GM10266 (cell line): Measurements from ENCODE around the gene CSF3R.
A peak's percentile ranks its signal among the peaks of the same experiment; 100 is the strongest.

Experiments
- DNase-seq: peaks from one replicate; pipeline ENCODE4 v3.0.0; 2012; ENCODE audit errors: extremely low spot score
- CTCF ChIP-seq: IDR thresholded peaks from 2 replicates; pipeline ENCODE4 v1.5.1; 2012; ENCODE audit warnings: mild to moderate bottlenecking, low read depth; ENCODE audit not compliant: control insufficient read depth, insufficient read depth; ENCODE audit errors: missing control alignments

The CSF3R gene

GRCh38 chr1:36464605-36465393 lies 17.9 kb downstream of the CSF3R start:
- DNase-seq, result no peak
- TF ChIP-seq CTCF, result no peak

DNA sequence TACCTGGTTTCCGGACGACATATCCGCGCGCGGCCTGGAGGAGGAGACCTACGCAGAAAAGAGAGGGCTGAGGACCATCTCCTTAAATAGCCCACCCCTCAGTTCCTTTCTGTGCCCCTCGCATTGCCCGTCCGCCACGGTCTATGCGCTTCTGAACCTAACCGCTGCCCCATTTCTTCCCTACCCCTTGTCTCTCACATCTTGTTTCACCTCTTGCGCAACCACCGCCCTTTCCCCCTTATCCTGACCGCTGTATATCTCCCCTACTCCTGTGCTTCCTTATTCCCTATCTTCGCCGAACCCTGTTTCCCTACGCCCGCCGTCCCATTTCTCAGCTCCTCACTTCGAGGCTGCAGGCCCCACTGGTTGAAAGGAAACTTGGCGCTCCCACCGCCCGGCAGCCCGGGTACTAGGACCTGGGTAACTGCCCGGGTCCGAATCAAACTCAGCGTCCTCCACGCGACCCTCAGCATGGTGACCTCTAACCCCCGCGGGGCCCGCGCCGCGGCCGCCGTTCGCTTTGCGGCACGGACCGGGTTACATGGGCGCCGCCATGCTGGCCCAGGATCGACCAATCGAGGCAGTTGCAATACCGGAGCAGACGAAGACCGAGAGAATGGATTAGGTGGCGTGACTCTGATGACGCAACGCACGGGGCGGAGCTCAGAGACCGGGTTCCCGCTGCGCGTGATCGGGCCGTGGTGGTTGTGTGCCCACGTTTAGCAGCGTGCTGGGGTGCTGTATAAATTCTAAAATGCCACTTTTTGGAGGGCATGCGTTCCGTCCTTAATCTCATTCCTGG lies 18.7 kb downstream of the CSF3R start, which contains the start of gene MRPS15:
Gene MRPS15, minus strand, starts transcription at position 582 of the 802 bp plus-strand sequence. Its CDS starts 109 bp downstream, at position 473.
- peak; percentile 93 for DNase-seq
- TF ChIP-seq CTCF, result no peak

- no peak for TF ChIP-seq CTCF
- no peak for DNase-seq
These were observed 19.3 kb downstream of the CSF3R start for GRCh38 chr1:36463463-36463802.

DNA sequence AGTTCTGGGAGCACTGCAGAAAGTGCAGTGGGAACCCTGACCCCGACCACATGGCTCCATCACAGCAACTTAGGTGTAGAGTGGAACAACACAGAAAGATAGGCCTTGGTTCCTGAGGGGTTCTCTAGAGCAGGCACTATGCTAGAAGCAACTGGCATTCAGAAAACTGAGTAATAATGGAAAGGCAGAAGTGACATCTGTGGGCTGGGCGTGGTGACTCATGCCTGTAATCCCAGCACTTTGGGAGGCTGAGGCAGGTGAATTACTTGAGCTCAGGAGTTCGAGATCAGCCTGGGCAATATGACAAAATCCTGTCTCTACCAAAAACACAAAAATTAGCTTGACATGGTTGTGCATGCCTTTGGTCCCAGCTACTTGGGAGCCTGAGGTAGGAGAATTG lies 23.8 kb downstream of the CSF3R start:
- no peak for TF ChIP-seq CTCF

DNA sequence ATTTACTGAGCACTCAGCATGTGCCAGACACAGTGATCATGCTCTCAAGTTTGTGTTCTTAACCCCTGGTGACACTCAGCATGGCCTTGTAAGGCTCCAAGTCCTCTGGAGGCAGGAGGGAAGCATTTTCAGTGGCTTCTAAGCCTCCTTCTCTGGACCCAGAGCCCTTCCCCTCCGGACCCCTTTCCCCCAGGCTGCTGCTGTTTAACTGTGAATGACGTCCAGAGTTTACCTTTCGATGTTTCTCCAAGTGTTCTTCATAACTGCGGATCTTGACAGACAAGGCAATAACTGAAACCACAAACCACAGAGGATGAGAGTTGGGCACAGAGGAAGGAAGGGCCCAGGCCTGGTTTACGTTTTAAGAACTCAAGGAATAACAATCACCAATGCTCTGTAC lies 25.0 kb downstream of the CSF3R start:
- no peak for TF ChIP-seq CTCF
- no peak for DNase-seq

More for the DNA sequence above, 23.8 kb downstream of the CSF3R start:
- no peak for DNase-seq

- no peak for DNase-seq
- TF ChIP-seq CTCF, result no peak
These were observed 26.3 kb downstream of the CSF3R start for GRCh38 chr1:36456391-36456928.
